HEK293T (cell line): ENCODE results near the gene IFNLR1.
"Not testable (repeated sequence)": the region's sequence is repeated elsewhere in the genome, so short reads cannot be mapped to it uniquely, and the experiment has no call there.

Source experiments
- CTCF ChIA-PET: fragments of 350-600 bp; formaldehyde crosslinking; extraction: SDS; loops from one replicate; lab custom pipeline; 2021; ENCODE audit warnings: antibody characterized with exemption, inconsistent platforms; lab: Yijun Ruan, JAX
- POLR2A ChIA-PET: fragments of 350-600 bp; formaldehyde crosslinking; extraction: SDS; loops from one replicate; lab custom pipeline; 2020; ENCODE audit warnings: antibody characterized with exemption, inconsistent platforms; lab: Yijun Ruan, JAX
- DNase-seq: peaks from one replicate; pipeline ENCODE4 v3.0.0; 2012; ENCODE audit warnings: mixed read lengths; ENCODE audit errors: extremely low spot score
- ARNT ChIP-seq: fragments of 450-650 bp; IDR thresholded peaks from 2 replicates; pipeline ENCODE4 v1.6.1; 2017; ENCODE audit warnings: mild to moderate bottlenecking
- BHLHE40 ChIP-seq: fragments of 450-650 bp; IDR thresholded peaks from 2 replicates; pipeline ENCODE4 v1.6.1; 2016; ENCODE audit warnings: mild to moderate bottlenecking, moderate library complexity, borderline replicate concordance
- CTBP1 ChIP-seq: fragments of 450-650 bp; IDR thresholded peaks from 2 replicates; pipeline ENCODE4 v1.6.1; 2016; ENCODE audit warnings: borderline replicate concordance
- ELF4 ChIP-seq: fragments of 450-650 bp; IDR thresholded peaks from 2 replicates; pipeline ENCODE4 v1.6.1; 2017; ENCODE audit warnings: antibody characterized with exemption
- FOXA1 ChIP-seq: fragments of 450-650 bp; IDR thresholded peaks from 2 replicates; pipeline ENCODE4 v1.6.1; 2016; ENCODE audit warnings: mild to moderate bottlenecking
- FOXK2 ChIP-seq: fragments of 450-650 bp; IDR thresholded peaks from 2 replicates; pipeline ENCODE4 v1.6.1; 2016; ENCODE audit warnings: mild to moderate bottlenecking
- FOXM1 ChIP-seq: fragments of 450-650 bp; IDR thresholded peaks from 2 replicates; pipeline ENCODE4 v1.6.1; 2017; ENCODE audit warnings: mild to moderate bottlenecking, borderline replicate concordance
- HDGF ChIP-seq: fragments of 450-650 bp; IDR thresholded peaks from 2 replicates; pipeline ENCODE4 v1.6.1; 2017; ENCODE audit warnings: antibody characterized with exemption, borderline replicate concordance
- L3MBTL2 ChIP-seq: fragments of 450-650 bp; conservative IDR thresholded peaks from 2 replicates; pipeline ENCODE4 v1.6.1; 2016; ENCODE audit warnings: mild to moderate bottlenecking
- LEF1 ChIP-seq: fragments of 450-650 bp; IDR thresholded peaks from 2 replicates; pipeline ENCODE4 v1.6.1; 2017; ENCODE audit warnings: mild to moderate bottlenecking, borderline replicate concordance
- NFRKB ChIP-seq: fragments of 450-650 bp; IDR thresholded peaks from 2 replicates; pipeline ENCODE4 v1.6.1; 2016; ENCODE audit warnings: mild to moderate bottlenecking, moderate library complexity
- PKNOX1 ChIP-seq: fragments of 450-650 bp; IDR thresholded peaks from 2 replicates; pipeline ENCODE4 v1.6.1; 2016
- SP1 ChIP-seq: fragments of 450-650 bp; IDR thresholded peaks from 2 replicates; pipeline ENCODE4 v1.6.1; 2017
- SUZ12 ChIP-seq: fragments of 450-650 bp; IDR thresholded peaks from 2 replicates; pipeline ENCODE4 v1.6.1; 2016; ENCODE audit warnings: mild to moderate bottlenecking
- TARDBP ChIP-seq: fragments of 450-650 bp; IDR thresholded peaks from 2 replicates; pipeline ENCODE4 v1.6.1; 2016
- ZNF384 ChIP-seq: fragments of 450-650 bp; IDR thresholded peaks from 2 replicates; pipeline ENCODE4 v1.6.1; 2016

Gene IFNLR1

GRCh38 chr1:24215226-24215814, 28.2 kb upstream of the IFNLR1 start:
- DNase-seq, result no peak
- POLR2A ChIA-PET, result no interaction called here
- CTCF ChIA-PET, result no interaction called here
- TF ChIP-seq CTBP1, result no peak
- no peak for TF ChIP-seq HDGF
- no peak for TF ChIP-seq BHLHE40
- no peak for TF ChIP-seq TARDBP
- TF ChIP-seq LEF1, result no peak
- TF ChIP-seq SP1, result no peak
- TF ChIP-seq ELF4, result no peak
- no peak for TF ChIP-seq PKNOX1
- TF ChIP-seq NFRKB, result no peak
- no peak for TF ChIP-seq SUZ12
- no peak for TF ChIP-seq L3MBTL2
- no peak for TF ChIP-seq FOXA1
- no peak for TF ChIP-seq FOXK2
- TF ChIP-seq ARNT, result no peak
- no peak for TF ChIP-seq FOXM1
- no peak for TF ChIP-seq ZNF384

- TF ChIP-seq SUZ12 (no peak), ELF4 (no peak), TARDBP (no peak), L3MBTL2 (no peak), HDGF (no peak), ARNT (no peak), CTBP1 (no peak), LEF1 (no peak), PKNOX1 (no peak), NFRKB (no peak), BHLHE40 (no peak), FOXK2 (no peak), ZNF384 (no peak), FOXM1 (no peak), FOXA1 (no peak), SP1 (no peak)
- no peak for DNase-seq
- ChIA-PET CTCF (no interaction called here), POLR2A (no interaction called here)
These were observed 25.3 kb upstream of the IFNLR1 start for GRCh38 chr1:24212376-24212775.

GRCh38 chr1:24210195-24210627, 23.1 kb upstream of the IFNLR1 start:
- DNase-seq, result no peak
- CTCF ChIA-PET, result interaction anchor here (0.6 to 1.6 kb wide), 3 partner anchors 8 to 17 kb away, joined by 3 to 7 read pairs (median 4); no protein-coding TSS in a partner anchor
- POLR2A ChIA-PET, result no interaction called here
- TF ChIP-seq FOXA1 (no peak), BHLHE40 (no peak), SP1 (no peak), HDGF (no peak), PKNOX1 (no peak), LEF1 (no peak), L3MBTL2 (no peak), ZNF384 (no peak), SUZ12 (no peak), CTBP1 (no peak)

GRCh38 chr1:24209097-24209496, 22.0 kb upstream of the IFNLR1 start:
- ChIA-PET POLR2A (no interaction called here), CTCF (interaction anchor here (0.7 kb wide), 1 partner anchor 183 kb away, joined by 3 read pairs; no protein-coding TSS in a partner anchor)
- TF ChIP-seq LEF1, result no peak
- no peak for TF ChIP-seq L3MBTL2
- TF ChIP-seq FOXA1, result no peak
- TF ChIP-seq SP1, result no peak
- no peak for TF ChIP-seq SUZ12
- no peak for TF ChIP-seq ZNF384
- no peak for TF ChIP-seq FOXM1
- TF ChIP-seq HDGF, result no peak
- TF ChIP-seq CTBP1, result no peak
- no peak for TF ChIP-seq FOXK2
- TF ChIP-seq BHLHE40, result no peak
- no peak for TF ChIP-seq TARDBP
- no peak for TF ChIP-seq NFRKB
- TF ChIP-seq ELF4, result no peak
- no peak for TF ChIP-seq PKNOX1
- TF ChIP-seq ARNT, result no peak
- no peak for DNase-seq

- ChIA-PET POLR2A (no interaction called here), CTCF (interaction anchor here (0.6 kb wide), 1 partner anchor 9 kb away, joined by 4 read pairs; no protein-coding TSS in a partner anchor)
- TF ChIP-seq FOXA1 (no peak), FOXK2 (no peak), L3MBTL2 (no peak), CTBP1 (no peak), SUZ12 (no peak), ARNT (no peak), HDGF (no peak), SP1 (no peak), ELF4 (no peak), TARDBP (no peak)
- DNase-seq, result no peak
These were observed 20.6 kb upstream of the IFNLR1 start for GRCh38 chr1:24207709-24208108.

GRCh38 chr1:24207395-24207687, 20.3 kb upstream of the IFNLR1 start:
- CTCF ChIA-PET, DNase-seq, POLR2A ChIA-PET: not testable (repeated sequence)
